H9 (cell line): ENCODE measurements around the gene CCSER1. TPM values are rescaled to one million over a fixed set of nuclear protein-coding genes. Genes with fewer than 3 reads are reported as not detected.
"Not testable (repeated sequence)": the region's sequence is repeated elsewhere in the genome, so short reads cannot be mapped to it uniquely, and the experiment has no call there.

Experiments
- DNase-seq: peaks from one replicate; pipeline ENCODE4 v3.0.0-alpha.2; 2017
- H2AFZ ChIP-seq: one replicate; pipeline ENCODE4 v1.6.1; 2013; ENCODE audit warnings: mild to moderate bottlenecking, low read length, control low read depth, moderate library complexity
- H2AK5ac ChIP-seq: 2 replicates; pipeline ENCODE4 v1.6.1; 2013; ENCODE audit warnings: low read length, control low read depth, mixed read lengths; ENCODE audit not compliant: insufficient read length
- H2BK120ac ChIP-seq: one replicate; pipeline ENCODE4 v1.6.1; 2013; ENCODE audit warnings: low read depth, mild to moderate bottlenecking, low read length, control low read depth, inconsistent platforms; ENCODE audit not compliant: poor library complexity, severe bottlenecking
- H2BK12ac ChIP-seq: 2 replicates; pipeline ENCODE4 v1.6.1; 2013; ENCODE audit warnings: low read length, control low read depth, mixed read lengths, low read depth; ENCODE audit not compliant: insufficient read length
- H2BK15ac ChIP-seq: 2 replicates; pipeline ENCODE4 v1.6.1; 2013; ENCODE audit warnings: low read depth, low read length, control low read depth
- H2BK20ac ChIP-seq: one replicate; pipeline ENCODE4 v1.6.1; 2013; ENCODE audit warnings: low read depth, mild to moderate bottlenecking, low read length, control low read depth, inconsistent platforms; ENCODE audit not compliant: poor library complexity, severe bottlenecking
- H2BK5ac ChIP-seq: 2 replicates; pipeline ENCODE4 v1.6.1; 2013; ENCODE audit warnings: low read length, control low read depth, mixed read lengths; ENCODE audit not compliant: insufficient read length
- H3K14ac ChIP-seq: 2 replicates; pipeline ENCODE4 v1.6.1; 2013; ENCODE audit warnings: low read length, control low read depth; ENCODE audit not compliant: insufficient read depth
- H3K18ac ChIP-seq: 2 replicates; pipeline ENCODE4 v1.6.1; 2013; ENCODE audit warnings: low read depth, mild to moderate bottlenecking, mixed read lengths, low read length, control low read depth; ENCODE audit not compliant: insufficient read length
- H3K23ac ChIP-seq: 2 replicates; pipeline ENCODE4 v1.6.1; 2013; ENCODE audit warnings: low read length, control low read depth, mixed read lengths, low read depth; ENCODE audit not compliant: insufficient read length
- H3K23me2 ChIP-seq: 2 replicates; pipeline ENCODE4 v1.6.1; 2013; ENCODE audit warnings: low read depth, mild to moderate bottlenecking, mixed read lengths, low read length, control low read depth; ENCODE audit not compliant: insufficient read length, poor library complexity, severe bottlenecking
- H3K27ac ChIP-seq: 2 replicates; pipeline ENCODE4 v1.5.1; 2013; ENCODE audit warnings: low read length, control low read depth, mixed read lengths, low read depth; ENCODE audit not compliant: insufficient read length
- H3K27me3 ChIP-seq: 2 replicates; pipeline ENCODE4 v1.6.1; 2013; ENCODE audit warnings: low read length, control low read depth, inconsistent platforms; ENCODE audit not compliant: insufficient read depth
- H3K4ac ChIP-seq: 2 replicates; pipeline ENCODE4 v1.6.1; 2013; ENCODE audit warnings: low read depth, mild to moderate bottlenecking, control low read depth, inconsistent platforms, low read length, moderate library complexity
- H3K4me1 ChIP-seq: 2 replicates; pipeline ENCODE4 v1.6.1; 2013; ENCODE audit warnings: low read length, control low read depth, inconsistent platforms; ENCODE audit not compliant: insufficient read depth
- H3K4me2 ChIP-seq: 2 replicates; pipeline ENCODE4 v1.6.1; 2013; ENCODE audit warnings: low read length, control low read depth, mixed read lengths; ENCODE audit not compliant: insufficient read length, insufficient read depth
- H3K56ac ChIP-seq: 2 replicates; pipeline ENCODE4 v1.6.1; 2013; ENCODE audit warnings: low read depth, mild to moderate bottlenecking, mixed read lengths, low read length, control low read depth; ENCODE audit not compliant: insufficient read length
- H3K79me1 ChIP-seq: 2 replicates; pipeline ENCODE4 v1.6.1; 2013; ENCODE audit warnings: low read depth, mild to moderate bottlenecking, moderate library complexity, low read length, control low read depth, inconsistent platforms; ENCODE audit not compliant: insufficient read depth, poor library complexity, severe bottlenecking
- H3K79me2 ChIP-seq: 2 replicates; pipeline ENCODE4 v1.6.1; 2013; ENCODE audit warnings: low read length, control low read depth, inconsistent platforms; ENCODE audit not compliant: insufficient read depth
- H3K9ac ChIP-seq: 2 replicates; pipeline ENCODE4 v1.6.1; 2013; ENCODE audit warnings: low read length, control low read depth, mixed read lengths; ENCODE audit not compliant: insufficient read length; ENCODE audit errors: extremely low read depth
- H3K9me3 ChIP-seq: one replicate; pipeline ENCODE4 v1.6.1; 2013; ENCODE audit warnings: low read depth, low read length, inconsistent platforms; ENCODE audit not compliant: control insufficient read depth
- H3T11ph ChIP-seq: one replicate; pipeline ENCODE4 v1.6.1; 2013; ENCODE audit warnings: mild to moderate bottlenecking, low read length, control low read depth, inconsistent platforms
- H4K20me1 ChIP-seq: one replicate; pipeline ENCODE4 v1.6.1; 2013; ENCODE audit not compliant: control insufficient read depth, insufficient read length, insufficient read depth
- H4K5ac ChIP-seq: 2 replicates; pipeline ENCODE4 v1.6.1; 2013; ENCODE audit warnings: low read depth, mild to moderate bottlenecking, mixed read lengths, low read length, control low read depth; ENCODE audit not compliant: insufficient read length
- H4K8ac ChIP-seq: replicated peaks from 2 replicates; pipeline ENCODE4 v1.6.1; 2013; ENCODE audit warnings: low read length, control low read depth, mixed read lengths, low read depth; ENCODE audit not compliant: insufficient read length
- H4K91ac ChIP-seq: 2 replicates; pipeline ENCODE4 v1.6.1; 2013; ENCODE audit warnings: low read depth, mild to moderate bottlenecking, moderate library complexity, mixed read lengths, low read length, control low read depth; ENCODE audit not compliant: insufficient read length
- H3K27ac Mint-ChIP-seq, 3 experiments: 2 replicates in 2 of 3; 3 replicates in 1 of 3; pipeline ENCODE4 v1.8.0; 2020 to 2021; ENCODE audit warnings: mixed read lengths in 3 of 3, mild to moderate bottlenecking in 1 of 3, moderate library complexity in 1 of 3
- H3K27me3 Mint-ChIP-seq: 2 replicates; pipeline ENCODE4 v1.8.0; 2021; ENCODE audit warnings: low read depth, mild to moderate bottlenecking, moderate library complexity, mixed read lengths
- H3K36me3 Mint-ChIP-seq, 3 experiments: 2 replicates in 2 of 3; 3 replicates in 1 of 3; pipeline ENCODE4 v1.8.0; 2020 to 2021; ENCODE audit warnings: low read depth in 3 of 3, mixed read lengths in 3 of 3; ENCODE audit not compliant: insufficient read depth in 1 of 3
- H3K4me1 Mint-ChIP-seq, 2 experiments: 2 replicates each; pipeline ENCODE4 v1.8.0; 2020; ENCODE audit warnings: mixed read lengths in 2 of 2
- H3K4me3 Mint-ChIP-seq, 2 experiments: 2 replicates in 1 of 2; 3 replicates in 1 of 2; pipeline ENCODE4 v1.8.0; 2020 to 2021; ENCODE audit warnings: mild to moderate bottlenecking in 2 of 2, mixed read lengths in 2 of 2, moderate library complexity in 1 of 2
- H3K9me3 Mint-ChIP-seq, 2 experiments: 2 replicates in 1 of 2; 3 replicates in 1 of 2; pipeline ENCODE4 v1.8.0; 2020; ENCODE audit warnings: mild to moderate bottlenecking in 2 of 2, mixed read lengths in 2 of 2, moderate library complexity in 1 of 2
- WGBS: extraction: QIAGEN DNeasy Blood & Tissue Kit; methylation state at CpG from one replicate; pipeline ENCODE4 v1.1.7; 2013; ENCODE audit warnings: missing lambda C conversion rate, low lambda C conversion rate, mixed read lengths; ENCODE audit not compliant: insufficient read length; ENCODE audit errors: extremely low coverage; 5-methylcytosine and 5-hydroxymethylcytosine counted together
- total RNA-seq: library from RNA; stranded (reverse); gene quantifications from 2 replicates; pipeline ENCODE4 v1.2.1, GENCODE V29; 2021

The CCSER1 gene
- total RNA-seq, 1 experiment from 2014 or later: 0.37 TPM

- H4K5ac ChIP-seq, H2AK5ac ChIP-seq, H3K56ac ChIP-seq, H3K4ac ChIP-seq, H3K4me1 Mint-ChIP-seq, H2BK12ac ChIP-seq, H3T11ph ChIP-seq, DNase-seq, H3K23me2 ChIP-seq, H3K4me2 ChIP-seq, H3K9ac ChIP-seq, H2AFZ ChIP-seq, H3K27me3 Mint-ChIP-seq, H3K27ac Mint-ChIP-seq, H3K23ac ChIP-seq, H3K9me3 ChIP-seq, H4K91ac ChIP-seq, H3K14ac ChIP-seq, H2BK20ac ChIP-seq, H3K27me3 ChIP-seq, H2BK120ac ChIP-seq, H4K20me1 ChIP-seq, H3K79me2 ChIP-seq, H2BK15ac ChIP-seq, H3K79me1 ChIP-seq, H3K4me3 Mint-ChIP-seq, H3K4me1 ChIP-seq, H3K18ac ChIP-seq, H4K8ac ChIP-seq, H2BK5ac ChIP-seq, H3K27ac ChIP-seq: not testable (repeated sequence)
- Mint-ChIP-seq H3K36me3 (peaks cover 3 to 21% (median 16%) of the 10 kb centered on the region in 3 experiments; a peak in 6 of 7 replicates), H3K9me3 (peaks cover 3 to 21% of the 10 kb centered on the region in 2 experiments)
- no CpG with 5 or more reads among the region's 42 CpGs for WGBS
Observed at GRCh38 chr4:91167864-91168653, 1040.9 kb downstream of the CCSER1 start.
